Psoas muscle (tissue), 8 donors: Measurements from ENCODE around the gene HABP2. TPM values are rescaled to one million over a fixed set of nuclear protein-coding genes. Genes with fewer than 3 reads are reported as not detected.

Source experiments
- ATAC-seq, 4 donors: fragments of 200-7000 bp; cut with Tn5 transposase; one replicate each; pipeline ENCODE4 v1.9.1; 2020; ENCODE audit warnings: moderate library complexity in 3 of 4, mild to moderate bottlenecking in 2 of 4
- DNase-seq, 2 donors: peaks; one replicate each; pipeline ENCODE4 v3.0.0-alpha.2; 2020
- H3K27ac ChIP-seq: fragments of 200-600 bp; one replicate; pipeline ENCODE4 v1.8.0; 2022
- H3K27me3 ChIP-seq, 3 donors: fragments of 200-600 bp in 1 of 3; one replicate each; pipeline versions ENCODE4 v1.6.1 to v1.8.0; 2013 to 2022; ENCODE audit warnings: low read length in 2 of 3, mild to moderate bottlenecking in 2 of 3, moderate library complexity in 1 of 3; ENCODE audit not compliant: insufficient read depth in 3 of 3
- H3K36me3 ChIP-seq, 2 donors: fragments of 200-600 bp in 1 of 2; one replicate each; pipeline versions ENCODE4 v1.6.1 to v1.8.0; 2013 to 2022; ENCODE audit warnings: low read depth in 1 of 2, mild to moderate bottlenecking in 1 of 2, moderate library complexity in 1 of 2; ENCODE audit not compliant: insufficient read depth in 1 of 2
- H3K4me1 ChIP-seq: fragments of 200-600 bp; one replicate; pipeline ENCODE4 v1.8.0; 2022
- H3K4me3 ChIP-seq: fragments of 200-600 bp; one replicate; pipeline ENCODE4 v1.8.0; 2022; ENCODE audit warnings: mild to moderate bottlenecking
- H3K9me3 ChIP-seq: fragments of 200-600 bp; one replicate; pipeline ENCODE4 v1.8.0; 2022
- CTCF ChIP-seq: fragments of 200-600 bp; IDR thresholded peaks from one replicate; pipeline ENCODE4 v1.8.0; 2022; ENCODE audit warnings: antibody characterized with exemption
- WGBS, 3 donors: extraction: QIAGEN DNeasy Blood & Tissue Kit; methylation state at CpG; one replicate each; pipeline versions ENCODE4 v1.1.6 to v1.1.7; 2013; 5-methylcytosine and 5-hydroxymethylcytosine counted together
- intact Hi-C, 2 donors: fragments of 100-400 bp; cut with DNase I; formaldehyde crosslinking; loops; one replicate each; pipeline versions ENCODE4 v1.11.0 to v1.14.2; 2022
- polyA plus RNA-seq, 3 donors: library from polyadenylated mRNA; stranded (reverse); fragments of 200-250 nt; gene quantifications; one replicate each; pipeline ENCODE4 v1.2.3, GENCODE V29; 2013
- total RNA-seq, 4 donors: library from RNA; stranded (reverse); fragmentation: NEBNext Ultra II Directional in 2 of 4; extraction: Animal tissue kit (Norgen Biotek cat#: 25700) in 2 of 4; gene quantifications; one replicate each; pipeline versions ENCODE4 v1.2.1 to v1.2.4, GENCODE V29; 2021 to 2023
- donor health status: healthy with polysubstance abuse.
- donor health status: DM: no; HTN: no; CAD: no; lungs with moderate emphysema.
- donor health status: Bipolar disorder and iron deficiency.
- donor health status: healthy.
- donor health status: DM: yes; HTN: yes; CAD: no.
- donor health status: DM: no; HTN: no; CAD: no.
- donor health status: DM: no; HTN: no; CAD: no.
- donor health status: DM: yes; HTN: yes; CAD: no.

Gene HABP2
- total and polyA plus RNA-seq, 7 donors = 0.01 to 0.16 (median 0.13) TPM; not detected in 2

GRCh38 chr10:113517901-113518260 lies 35.0 kb upstream of the HABP2 start:
- WGBS, 3 donors = 65 to 74% (median 72%) methylated on average over 5 of the region's 5 CpGs
- peaks cover 8% of the 10 kb centered on the region for H3K4me1 ChIP-seq

DNA sequence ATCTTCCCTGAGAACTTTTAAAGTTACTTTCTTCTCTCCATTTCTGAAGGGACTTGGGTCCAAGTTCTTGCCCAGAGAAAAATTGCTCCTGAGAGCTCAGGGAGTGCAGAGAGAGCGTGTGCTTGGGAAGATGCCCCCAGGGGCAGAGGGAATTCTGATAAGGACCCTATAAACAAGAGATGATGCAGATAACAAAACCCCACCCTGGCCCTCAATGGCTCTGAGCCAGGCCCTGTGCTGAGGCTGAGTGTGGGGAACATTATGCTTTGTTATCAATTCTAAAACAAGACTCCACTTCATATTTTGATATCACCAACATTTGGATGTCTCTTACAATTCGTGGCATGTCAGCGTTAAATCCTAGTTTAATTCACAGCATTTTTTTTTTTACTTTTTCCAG lies 34.4 kb upstream of the HABP2 start:
- no peaks in the 10 kb centered on the region for H3K36me3 ChIP-seq
- peaks cover 0 to 1% (median 0%) of the 10 kb centered on the region in 3 donors for H3K27me3 ChIP-seq
- ATAC-seq (no peak), DNase-seq (no peak)
- WGBS, 3 donors = 88 to 94% (median 94%) methylated on average over 3 of the region's 3 CpGs
- no peak overlapping the region for H3K27ac ChIP-seq
- intact Hi-C loops = loop anchor here in 1 of 2 donors (5.0 kb wide), 1 partner anchor 71 kb away; no protein-coding TSS in a partner anchor
- no peak for TF ChIP-seq CTCF
- H3K9me3 ChIP-seq = no peaks in the 10 kb centered on the region
- no peak overlapping the region for H3K4me3 ChIP-seq
- peaks cover 8% of the 10 kb centered on the region for H3K4me1 ChIP-seq

More at GRCh38 chr10:113517901-113518260, 35.0 kb upstream of the HABP2 start:
- Histone ChIP-seq H3K4me3 (no peak overlapping the region), H3K27ac (no peak overlapping the region), H3K27me3 (peaks cover 0 to 1% (median 0%) of the 10 kb centered on the region in 3 donors), H3K36me3 (no peaks in the 10 kb centered on the region), H3K9me3 (no peaks in the 10 kb centered on the region)
- no peak for TF ChIP-seq CTCF
- DNase-seq (no peak), ATAC-seq (no peak)
- intact Hi-C loops = loop anchor here in 1 of 2 donors (5.0 kb wide), 1 partner anchor 71 kb away; no protein-coding TSS in a partner anchor

DNA sequence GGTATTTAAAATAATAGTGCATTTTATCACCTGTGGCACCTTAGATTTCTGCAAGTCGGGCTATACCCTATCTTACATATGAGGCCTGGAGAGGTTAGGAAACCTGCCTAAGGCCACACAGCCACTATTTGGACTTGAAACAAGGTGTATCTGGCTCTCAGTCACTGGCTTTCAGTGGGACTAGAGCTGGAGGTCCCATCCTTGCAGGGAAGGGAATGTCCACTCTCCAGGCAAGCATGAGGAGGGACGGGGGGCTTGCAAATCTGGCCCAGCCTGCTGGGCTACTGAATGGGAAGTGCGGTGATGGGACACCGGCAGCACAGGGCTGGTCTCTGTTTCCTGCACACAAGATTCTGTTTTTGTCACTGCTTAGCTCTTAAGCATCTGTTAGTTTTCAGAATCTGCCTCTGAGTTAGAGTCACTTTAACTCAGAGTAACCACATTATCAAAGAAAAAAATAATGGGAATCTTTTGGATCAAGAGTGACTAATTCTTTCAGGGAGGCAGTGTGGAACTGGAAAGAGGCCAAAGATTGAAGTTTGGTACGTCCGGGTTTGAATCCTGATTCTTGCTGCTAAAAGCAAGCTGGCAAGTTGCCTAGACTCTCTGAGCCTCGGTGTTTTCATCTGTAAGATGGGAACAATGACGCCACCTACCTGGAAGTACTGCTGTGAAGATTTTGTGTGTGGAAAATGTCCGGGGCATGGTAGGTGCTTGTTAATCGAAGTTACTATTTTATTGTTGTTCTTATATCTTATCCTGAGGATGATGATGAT lies 33.8 kb upstream of the HABP2 start:
- TF ChIP-seq CTCF = no peak
- DNase-seq (no peak), ATAC-seq (no peak)
- intact Hi-C loops = loop anchor here in 1 of 2 donors (5.0 kb wide), 1 partner anchor 72 kb away; no protein-coding TSS in a partner anchor
- no peak overlapping the region for H3K4me3 ChIP-seq
- no peaks in the 10 kb centered on the region for H3K9me3 ChIP-seq
- 78 to 81% (median 80%) methylated on average over 10 of the region's 10 CpGs for WGBS, 3 donors
- no peak overlapping the region for H3K27ac ChIP-seq
- peaks cover 8% of the 10 kb centered on the region for H3K4me1 ChIP-seq
- H3K36me3 ChIP-seq = no peaks in the 10 kb centered on the region
- peaks cover 0 to 1% (median 0%) of the 10 kb centered on the region in 3 donors for H3K27me3 ChIP-seq

GRCh38 chr10:113519681-113520115 lies 33.2 kb upstream of the HABP2 start:
- no peak for TF ChIP-seq CTCF
- intact Hi-C loops = loop anchor here (2.0 to 5.0 kb wide), 4 partner anchors 43 to 132 kb away; no protein-coding TSS in a partner anchor
- no peak for DNase-seq

More at GRCh38 chr10:113519681-113520115, 33.2 kb upstream of the HABP2 start:
- no peak for ATAC-seq
- Histone ChIP-seq H3K4me1 (peaks cover 8% of the 10 kb centered on the region), H3K4me3 (no peak overlapping the region), H3K27me3 (peaks cover 0 to 1% (median 0%) of the 10 kb centered on the region in 3 donors), H3K9me3 (no peaks in the 10 kb centered on the region), H3K27ac (no peak overlapping the region), H3K36me3 (no peaks in the 10 kb centered on the region)
- WGBS, 3 donors = 78 to 87% (median 84%) methylated on average over 10 of the region's 10 CpGs
